B cell (primary cell): ENCODE measurements around the gene CADM1. TPM values are rescaled to one million over a fixed set of nuclear protein-coding genes. Genes with fewer than 3 reads are reported as not detected.

ENCODE experiments used
- ATAC-seq: fragments of 200-7000 bp; cut with Tn5 transposase; one replicate; pipeline ENCODE4 v1.10.0; 2021; ENCODE audit warnings: low read depth, mild to moderate bottlenecking, moderate number of reproducible peaks, moderate library complexity
- CTCF ChIA-PET: fragments of 350-600 bp; sonication (Branson Sonifier 250); formaldehyde crosslinking; loops from one replicate; lab custom pipeline; 2021; ENCODE audit warnings: antibody characterized with exemption, inconsistent platforms; lab: Charles Lee
- POLR2A ChIA-PET: fragments of 350-600 bp; sonication (Branson Sonifier 250); formaldehyde crosslinking; loops from one replicate; lab custom pipeline; 2021; ENCODE audit warnings: antibody characterized with exemption; lab: Charles Lee
- DNase-seq: peaks from one replicate; pipeline ENCODE4 v3.0.0; 2013
- H2AFZ ChIP-seq: 2 replicates; pipeline ENCODE4 v1.6.1; 2012; ENCODE audit warnings: mild to moderate bottlenecking, low read depth, low read length; ENCODE audit not compliant: insufficient read depth, poor library complexity, severe bottlenecking
- H3K27ac ChIP-seq, 2 donors: 1 replicate in 1 of 2; 2 replicates in 1 of 2; pipeline ENCODE4 v1.5.1; 2012 to 2013; ENCODE audit warnings: low read length in 2 of 2, mild to moderate bottlenecking in 2 of 2, moderate library complexity in 1 of 2
- H3K27me3 ChIP-seq, 4 experiments: fragments of 200-600 bp in 1 of 4; sonication (generic) in 1 of 4; replicated peaks in 1 of 4; 1 replicate in 2 of 4; 2 replicates in 2 of 4; pipeline versions ENCODE4 v1.6.1 to v1.7.0; 2013 to 2016; ENCODE audit warnings: low read length in 3 of 4, mild to moderate bottlenecking in 2 of 4, mixed read lengths in 1 of 4, moderate library complexity in 1 of 4; ENCODE audit not compliant: insufficient read depth in 4 of 4, control insufficient read depth in 3 of 4; ENCODE audit errors: control extremely low read depth in 1 of 4
- H3K36me3 ChIP-seq, 2 experiments: replicated peaks in 1 of 2; 1 replicate in 1 of 2; 2 replicates in 1 of 2; pipeline versions ENCODE4 v1.6.1 to v1.7.1; 2013; ENCODE audit warnings: low read length in 1 of 2; ENCODE audit not compliant: insufficient read depth in 2 of 2, control insufficient read depth in 1 of 2; ENCODE audit errors: control extremely low read depth in 1 of 2, extremely low read depth in 1 of 2
- H3K4me1 ChIP-seq, 2 donors: fragments of 200-600 bp in 1 of 2; sonication (generic) in 1 of 2; 1 replicate in 1 of 2; 2 replicates in 1 of 2; pipeline versions ENCODE4 v1.5.1 to v1.6.1; 2013 to 2017; ENCODE audit warnings: low read length in 2 of 2; ENCODE audit not compliant: control insufficient read depth in 2 of 2, insufficient read depth in 2 of 2
- H3K4me2 ChIP-seq: replicated peaks from 2 replicates; pipeline ENCODE3; 2012; ENCODE audit warnings: mild to moderate bottlenecking, low read depth, low read length; ENCODE audit not compliant: poor library complexity, severe bottlenecking
- H3K4me3 ChIP-seq, 5 experiments: fragments of 200-600 bp in 1 of 5; sonication (generic) in 1 of 5; 1 replicate in 3 of 5; 2 replicates in 2 of 5; pipeline versions ENCODE4 v1.5.1 to v1.7.0; 2011 to 2016; ENCODE audit warnings: low read length in 4 of 5, mild to moderate bottlenecking in 4 of 5, low read depth in 2 of 5, control low read depth in 1 of 5, moderate library complexity in 1 of 5; ENCODE audit not compliant: insufficient read depth in 1 of 5; ENCODE audit errors: control extremely low read depth in 1 of 5, extremely low read depth in 1 of 5
- H3K79me2 ChIP-seq: fragments of 200-600 bp; sonication (generic); one replicate; pipeline ENCODE4 v1.6.0; 2016; ENCODE audit warnings: low read length; ENCODE audit not compliant: control insufficient read depth, insufficient read depth
- H3K9ac ChIP-seq: fragments of 200-600 bp; sonication (generic); 2 replicates; pipeline ENCODE4 v1.6.1; 2017; ENCODE audit warnings: mild to moderate bottlenecking, low read length, moderate library complexity
- H3K9me3 ChIP-seq, 3 donors: one replicate each; pipeline versions ENCODE4 v1.6.1 to v1.7.1; 2013; ENCODE audit warnings: low read length in 2 of 3; ENCODE audit not compliant: control insufficient read depth in 2 of 3, insufficient read depth in 1 of 3; ENCODE audit errors: control extremely low read depth in 1 of 3
- H4K20me1 ChIP-seq: 2 replicates; pipeline ENCODE4 v1.6.0; 2012; ENCODE audit warnings: mild to moderate bottlenecking, low read length; ENCODE audit not compliant: insufficient read depth, control insufficient read depth, poor library complexity, severe bottlenecking
- H3K27ac Mint-ChIP-seq: one replicate; pipeline ENCODE4 v1.8.0; 2021; ENCODE audit warnings: mixed read lengths
- H3K27me3 Mint-ChIP-seq: one replicate; pipeline ENCODE4 v1.8.0; 2021; ENCODE audit warnings: mixed read lengths
- H3K4me1 Mint-ChIP-seq: one replicate; pipeline ENCODE4 v1.8.0; 2021; ENCODE audit warnings: mixed read lengths
- H3K4me3 Mint-ChIP-seq: one replicate; pipeline ENCODE4 v1.8.0; 2021; ENCODE audit warnings: mixed read lengths
- H3K9me3 Mint-ChIP-seq: one replicate; pipeline ENCODE4 v1.8.0; 2022; ENCODE audit warnings: mixed read lengths; ENCODE audit not compliant: insufficient read depth
- EZH2 ChIP-seq: IDR thresholded peaks from 2 replicates; pipeline ENCODE4 v1.6.1; 2012; ENCODE audit warnings: borderline replicate concordance, low read depth, mild to moderate bottlenecking, moderate library complexity, low read length; ENCODE audit not compliant: insufficient read depth, poor library complexity, severe bottlenecking
- WGBS: methylation state at CpG from one replicate; pipeline ENCODE4 v1.1.5; 2013; ENCODE audit warnings: missing lambda C conversion rate; ENCODE audit not compliant: insufficient coverage; 5-methylcytosine and 5-hydroxymethylcytosine counted together
- intact Hi-C: fragments of 100-400 bp; cut with micrococcal nuclease; formaldehyde crosslinking; loops from one replicate; pipeline ENCODE4 v1.10.0; 2022
- polyA plus RNA-seq: library from polyadenylated mRNA; depleted of rRNA; stranded (reverse); fragments of >200 nt; gene quantifications from 2 replicates; pipeline ENCODE4 v1.2.3, GENCODE V29; 2012
- total RNA-seq, 2 donors: library from RNA; stranded (reverse); fragments of 120-200 nt in 1 of 2; gene quantifications; 1 replicate in 1 of 2; 2 replicates in 1 of 2; pipeline versions ENCODE4 v1.2.3 to v1.2.4, GENCODE V29; 2013 to 2022
- TF ChIP-seq, protein P1 (sequence below): fragments of 200-600 bp; IDR thresholded peaks from one replicate; pipeline ENCODE4 v1.8.0; 2022; ENCODE audit warnings: antibody characterized with exemption, mild to moderate bottlenecking

The CADM1 gene
- total and polyA plus RNA-seq, 2 donors (not counting 1 experiment from before 2014, with no cell fraction given) = 0.43 to 0.49 TPM

DNA sequence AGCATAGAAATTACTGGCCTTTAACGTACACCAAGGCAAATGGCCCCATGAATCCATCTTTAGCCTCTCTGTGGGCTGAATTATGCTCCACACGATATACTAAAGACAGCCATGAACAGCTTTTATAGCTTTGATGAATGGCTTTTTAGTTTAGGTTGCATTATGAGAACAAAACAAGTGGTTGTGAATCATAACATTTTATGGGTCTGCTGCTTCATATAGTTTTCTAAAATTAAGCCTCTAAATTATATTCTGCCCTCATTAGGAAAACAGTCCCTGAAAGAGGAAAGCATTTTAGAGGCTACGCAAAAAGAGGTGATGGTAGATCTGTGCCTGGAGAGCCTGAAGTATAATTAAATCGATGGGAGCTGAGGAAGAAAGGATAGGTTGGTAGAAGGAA lies 221.3 kb downstream of the CADM1 start:
- no peak overlapping the region for H3K27ac Mint-ChIP-seq
- TF ChIP-seq EZH2 = no peak
- TF ChIP-seq, protein P1, sequence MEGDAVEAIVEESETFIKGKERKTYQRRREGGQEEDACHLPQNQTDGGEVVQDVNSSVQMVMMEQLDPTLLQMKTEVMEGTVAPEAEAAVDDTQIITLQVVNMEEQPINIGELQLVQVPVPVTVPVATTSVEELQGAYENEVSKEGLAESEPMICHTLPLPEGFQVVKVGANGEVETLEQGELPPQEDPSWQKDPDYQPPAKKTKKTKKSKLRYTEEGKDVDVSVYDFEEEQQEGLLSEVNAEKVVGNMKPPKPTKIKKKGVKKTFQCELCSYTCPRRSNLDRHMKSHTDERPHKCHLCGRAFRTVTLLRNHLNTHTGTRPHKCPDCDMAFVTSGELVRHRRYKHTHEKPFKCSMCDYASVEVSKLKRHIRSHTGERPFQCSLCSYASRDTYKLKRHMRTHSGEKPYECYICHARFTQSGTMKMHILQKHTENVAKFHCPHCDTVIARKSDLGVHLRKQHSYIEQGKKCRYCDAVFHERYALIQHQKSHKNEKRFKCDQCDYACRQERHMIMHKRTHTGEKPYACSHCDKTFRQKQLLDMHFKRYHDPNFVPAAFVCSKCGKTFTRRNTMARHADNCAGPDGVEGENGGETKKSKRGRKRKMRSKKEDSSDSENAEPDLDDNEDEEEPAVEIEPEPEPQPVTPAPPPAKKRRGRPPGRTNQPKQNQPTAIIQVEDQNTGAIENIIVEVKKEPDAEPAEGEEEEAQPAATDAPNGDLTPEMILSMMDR = no peak
- no peaks in the 10 kb centered on the region for H4K20me1 ChIP-seq
- 86% methylated on average over 2 of the region's 4 CpGs for WGBS
- ATAC-seq (no peak), DNase-seq (no peak)
- H3K27me3 Mint-ChIP-seq = peaks cover 5% of the 10 kb centered on the region
- POLR2A ChIA-PET = no interaction called here
- H3K27ac ChIP-seq = no peak overlapping the region
- no peaks in the 10 kb centered on the region for H3K9me3 Mint-ChIP-seq
- no peak overlapping the region for H3K4me3 ChIP-seq
- no peaks in the 10 kb centered on the region for H3K36me3 ChIP-seq
- no peak overlapping the region for H3K4me3 Mint-ChIP-seq
- H2AFZ ChIP-seq = no peak overlapping the region
- H3K9me3 ChIP-seq = no peaks in the 10 kb centered on the region
- no peaks in the 10 kb centered on the region for H3K79me2 ChIP-seq
- H3K4me1 Mint-ChIP-seq = no peaks in the 10 kb centered on the region
- no peaks in the 10 kb centered on the region for H3K4me1 ChIP-seq
- no peaks in the 10 kb centered on the region for H3K27me3 ChIP-seq
- intact Hi-C loops = no loop called here
- H3K4me2 ChIP-seq = no peak overlapping the region
- CTCF ChIA-PET = no interaction called here
- H3K9ac ChIP-seq = no peak overlapping the region

DNA sequence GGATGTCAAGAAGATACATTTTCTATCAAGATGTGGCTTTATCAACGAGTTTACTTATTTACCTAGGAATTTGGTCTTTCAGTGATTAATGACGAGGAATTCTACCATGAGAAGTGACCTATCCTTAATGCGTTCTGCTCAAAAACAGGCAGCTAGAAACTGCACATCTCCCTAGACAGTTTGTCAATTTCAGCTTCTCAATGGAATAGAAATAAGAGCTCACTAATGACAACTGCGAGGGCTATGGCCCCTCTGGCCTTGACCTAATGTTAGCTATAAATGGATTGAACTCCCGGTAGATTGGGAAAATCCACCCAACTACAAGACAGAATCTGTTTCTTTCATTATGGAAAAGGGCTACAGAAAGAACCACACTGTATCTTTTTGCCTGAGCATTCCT lies 223.4 kb downstream of the CADM1 start:
- WGBS = 88% methylated on average over 4 of the region's 5 CpGs
- Histone ChIP-seq H3K4me2 (no peak overlapping the region), H3K27me3 (no peaks in the 10 kb centered on the region), H3K79me2 (no peaks in the 10 kb centered on the region), H3K9ac (no peak overlapping the region), H2AFZ (no peak overlapping the region), H4K20me1 (no peaks in the 10 kb centered on the region), H3K27ac (no peak overlapping the region), H3K4me3 (no peak overlapping the region), H3K4me1 (no peaks in the 10 kb centered on the region), H3K9me3 (no peaks in the 10 kb centered on the region), H3K36me3 (no peaks in the 10 kb centered on the region)
- Mint-ChIP-seq H3K4me3 (no peak overlapping the region), H3K27ac (no peak overlapping the region), H3K27me3 (peaks cover 5% of the 10 kb centered on the region), H3K9me3 (no peaks in the 10 kb centered on the region), H3K4me1 (no peaks in the 10 kb centered on the region)
- TF ChIP-seq EZH2 = no peak
- TF ChIP-seq, protein P1 = no peak
- no peak for ATAC-seq
- CTCF ChIA-PET = interaction anchor here (1.7 kb wide), 1 partner anchor 10 kb away, joined by 5 read pairs; no protein-coding TSS in a partner anchor
- intact Hi-C loops = no loop called here
- DNase-seq = no peak
- POLR2A ChIA-PET = no interaction called here
